Activated CD4-positive, alpha-beta T cell treated with anti-CD3 and anti-CD28 coated beads, Interleukin-2, amount 10 ng/mL, durations not matched to agents 7 days and 5 days (primary cell): ENCODE measurements around the gene GALNT2. TPM values are rescaled to one million over a fixed set of nuclear protein-coding genes. Genes with fewer than 3 reads are reported as not detected.

Experiments used
- CTCF ChIA-PET: fragments of 350-600 bp; sonication (Branson Sonifier 250); formaldehyde crosslinking; loops from one replicate; lab custom pipeline; 2021; ENCODE audit warnings: antibody characterized with exemption; lab: Charles Lee
- POLR2A ChIA-PET: fragments of 350-600 bp; sonication (Branson Sonifier 250); formaldehyde crosslinking; loops from one replicate; lab custom pipeline; 2021; ENCODE audit warnings: antibody characterized with exemption; lab: Charles Lee
- DNase-seq: peaks from one replicate; pipeline ENCODE4 v3.0.0-alpha.2; 2020
- H3K27ac Mint-ChIP-seq: one replicate; pipeline ENCODE4 v1.8.0; 2021; ENCODE audit warnings: mild to moderate bottlenecking, moderate library complexity, mixed read lengths
- H3K27me3 Mint-ChIP-seq: one replicate; pipeline ENCODE4 v1.8.0; 2021; ENCODE audit warnings: mixed read lengths
- H3K36me3 Mint-ChIP-seq: one replicate; pipeline ENCODE4 v1.8.0; 2021; ENCODE audit warnings: low read depth, mixed read lengths
- H3K4me1 Mint-ChIP-seq: one replicate; pipeline ENCODE4 v1.8.0; 2021; ENCODE audit warnings: mixed read lengths
- H3K4me3 Mint-ChIP-seq: one replicate; pipeline ENCODE4 v1.8.0; 2021; ENCODE audit warnings: mild to moderate bottlenecking, moderate library complexity, mixed read lengths
- H3K9me3 Mint-ChIP-seq: one replicate; pipeline ENCODE4 v1.8.0; 2021; ENCODE audit warnings: mixed read lengths
- total RNA-seq, 2 experiments: library from RNA; stranded (reverse); gene quantifications; one replicate each; pipeline ENCODE4 v1.2.3, GENCODE V29; 2021

The GALNT2 gene
- total RNA-seq, 2 experiments from 2014 or later: 22.7 to 28.4 TPM

GRCh38 chr1:230144010-230144614 lies 77.1 kb downstream of the GALNT2 start:
- H3K4me1 Mint-ChIP-seq: peaks cover 54% of the 10 kb centered on the region
- ChIA-PET POLR2A (no interaction called here), CTCF (interaction anchor here (1.5 kb wide), 1 partner anchor 32 kb away, joined by 4 read pairs; no protein-coding TSS in a partner anchor)
- H3K4me3 Mint-ChIP-seq: no peak overlapping the region
- H3K27ac Mint-ChIP-seq: no peak overlapping the region
- no peaks in the 10 kb centered on the region for H3K36me3 Mint-ChIP-seq
- DNase-seq: no peak
- no peaks in the 10 kb centered on the region for H3K27me3 Mint-ChIP-seq
- no peaks in the 10 kb centered on the region for H3K9me3 Mint-ChIP-seq

- POLR2A ChIA-PET: no interaction called here
- no peaks in the 10 kb centered on the region for H3K9me3 Mint-ChIP-seq
- peaks cover 57% of the 10 kb centered on the region for H3K4me1 Mint-ChIP-seq
- no peak overlapping the region for H3K4me3 Mint-ChIP-seq
- H3K27me3 Mint-ChIP-seq: no peaks in the 10 kb centered on the region
- no peak for DNase-seq
- no peak overlapping the region for H3K27ac Mint-ChIP-seq
- CTCF ChIA-PET: no interaction called here
- H3K36me3 Mint-ChIP-seq: no peaks in the 10 kb centered on the region
These were observed 77.9 kb downstream of the GALNT2 start for GRCh38 chr1:230144758-230145504.

- POLR2A ChIA-PET: no interaction called here
These were observed 78.5 kb downstream of the GALNT2 start for GRCh38 chr1:230145505-230145899.

GRCh38 chr1:230145953-230146476 lies 79.0 kb downstream of the GALNT2 start:
- Mint-ChIP-seq H3K27ac (no peak overlapping the region), H3K9me3 (no peaks in the 10 kb centered on the region), H3K4me1 (peaks cover 62% of the 10 kb centered on the region), H3K36me3 (no peaks in the 10 kb centered on the region), H3K27me3 (no peaks in the 10 kb centered on the region), H3K4me3 (no peak overlapping the region)
- ChIA-PET CTCF (interaction anchor here (1.0 kb wide), 1 partner anchor 25 kb away, joined by 3 read pairs; no protein-coding TSS in a partner anchor), POLR2A (no interaction called here)
- no peak for DNase-seq

More at GRCh38 chr1:230145505-230145899, 78.5 kb downstream of the GALNT2 start:
- Mint-ChIP-seq H3K4me3 (no peak overlapping the region), H3K36me3 (no peaks in the 10 kb centered on the region), H3K4me1 (peaks cover 62% of the 10 kb centered on the region), H3K9me3 (no peaks in the 10 kb centered on the region), H3K27me3 (no peaks in the 10 kb centered on the region), H3K27ac (no peak overlapping the region)
- CTCF ChIA-PET: no interaction called here
- DNase-seq: no peak

GRCh38 chr1:230146709-230147108 lies 79.7 kb downstream of the GALNT2 start:
- Mint-ChIP-seq H3K4me3 (no peak overlapping the region), H3K27me3 (no peaks in the 10 kb centered on the region), H3K9me3 (no peaks in the 10 kb centered on the region), H3K27ac (peak overlapping the region; percentile 62), H3K36me3 (peaks cover 2% of the 10 kb centered on the region), H3K4me1 (peaks cover 55% of the 10 kb centered on the region)
- no peak for DNase-seq
- CTCF ChIA-PET: interaction anchor here (1.0 kb wide), 1 partner anchor 26 kb away, joined by 3 read pairs; no protein-coding TSS in a partner anchor
- POLR2A ChIA-PET: no interaction called here

GRCh38 chr1:230147253-230148125 lies 80.5 kb downstream of the GALNT2 start:
- no peak overlapping the region for H3K4me3 Mint-ChIP-seq
- peak overlapping the region; percentile 6 for H3K27ac Mint-ChIP-seq
- peaks cover 2% of the 10 kb centered on the region for H3K36me3 Mint-ChIP-seq
- POLR2A ChIA-PET: no interaction called here
- H3K9me3 Mint-ChIP-seq: no peaks in the 10 kb centered on the region
- peaks cover 53% of the 10 kb centered on the region for H3K4me1 Mint-ChIP-seq
- DNase-seq: no peak
- CTCF ChIA-PET: interaction anchor here (1.1 kb wide), 1 partner anchor 47 kb away, joined by 3 read pairs; no protein-coding TSS in a partner anchor
- H3K27me3 Mint-ChIP-seq: no peaks in the 10 kb centered on the region

- H3K27ac Mint-ChIP-seq: peak overlapping the region; percentile 6
- ChIA-PET CTCF (interaction anchor here (1.1 kb wide), 1 partner anchor 46 kb away, joined by 3 read pairs; no protein-coding TSS in a partner anchor), POLR2A (no interaction called here)
- no peaks in the 10 kb centered on the region for H3K9me3 Mint-ChIP-seq
- peaks cover 50% of the 10 kb centered on the region for H3K4me1 Mint-ChIP-seq
- H3K27me3 Mint-ChIP-seq: no peaks in the 10 kb centered on the region
- DNase-seq: no peak
- no peak overlapping the region for H3K4me3 Mint-ChIP-seq
- H3K36me3 Mint-ChIP-seq: peaks cover 2% of the 10 kb centered on the region
These were observed 81.2 kb downstream of the GALNT2 start for GRCh38 chr1:230148126-230148652.

GRCh38 chr1:230148768-230149469 lies 81.9 kb downstream of the GALNT2 start:
- no peak for DNase-seq
- CTCF ChIA-PET: interaction anchor here (1.1 kb wide), 1 partner anchor 46 kb away, joined by 3 read pairs; no protein-coding TSS in a partner anchor
- Mint-ChIP-seq H3K4me3 (no peak overlapping the region), H3K27ac (no peak overlapping the region), H3K4me1 (peaks cover 48% of the 10 kb centered on the region), H3K36me3 (peaks cover 2% of the 10 kb centered on the region), H3K27me3 (no peaks in the 10 kb centered on the region), H3K9me3 (no peaks in the 10 kb centered on the region)
- POLR2A ChIA-PET: no interaction called here

GRCh38 chr1:230149751-230150584 lies 82.9 kb downstream of the GALNT2 start:
- H3K4me3 Mint-ChIP-seq: peak overlapping the region; percentile 3
- no peaks in the 10 kb centered on the region for H3K27me3 Mint-ChIP-seq
- DNase-seq: no peak
- CTCF ChIA-PET: interaction anchor here (0.6 to 0.9 kb wide), 2 partner anchors 102 to 196 kb away, joined by 3 to 6 read pairs; no protein-coding TSS in a partner anchor
- peaks cover 2% of the 10 kb centered on the region for H3K36me3 Mint-ChIP-seq
- H3K4me1 Mint-ChIP-seq: peaks cover 39% of the 10 kb centered on the region
- H3K9me3 Mint-ChIP-seq: no peaks in the 10 kb centered on the region
- POLR2A ChIA-PET: no interaction called here
- H3K27ac Mint-ChIP-seq: peak overlapping the region; percentile 73

GRCh38 chr1:230150615-230151014 lies 83.6 kb downstream of the GALNT2 start:
- Mint-ChIP-seq H3K4me3 (no peak overlapping the region), H3K27me3 (no peaks in the 10 kb centered on the region), H3K27ac (peak overlapping the region; percentile 73), H3K9me3 (no peaks in the 10 kb centered on the region), H3K36me3 (peaks cover 2% of the 10 kb centered on the region), H3K4me1 (peaks cover 40% of the 10 kb centered on the region)
- ChIA-PET CTCF (interaction anchor here (0.9 to 1.2 kb wide), 2 partner anchors 17 to 103 kb away, joined by 3 to 4 read pairs; no protein-coding TSS in a partner anchor), POLR2A (no interaction called here)
- no peak for DNase-seq

- POLR2A ChIA-PET: interaction anchor here (0.5 kb wide), 1 partner anchor 290 kb away, joined by 4 read pairs; no protein-coding TSS in a partner anchor
- Mint-ChIP-seq H3K4me1 (peaks cover 44% of the 10 kb centered on the region), H3K27me3 (no peaks in the 10 kb centered on the region), H3K9me3 (no peaks in the 10 kb centered on the region), H3K36me3 (peaks cover 2% of the 10 kb centered on the region), H3K27ac (no peak overlapping the region), H3K4me3 (no peak overlapping the region)
- DNase-seq: no peak
- CTCF ChIA-PET: interaction anchor here (0.6 to 1.3 kb wide), 2 partner anchors 32 to 50 kb away, joined by 3 read pairs; no protein-coding TSS in a partner anchor
These were observed 85.0 kb downstream of the GALNT2 start for GRCh38 chr1:230151924-230152468.
